Activated CD4-positive, alpha-beta T cell treated with anti-CD3 and anti-CD28 coated beads for 36 hours (primary cell): Measurements from ENCODE around the gene TOMM40. TPM values are rescaled to one million over a fixed set of nuclear protein-coding genes. Genes with fewer than 3 reads are reported as not detected.
A peak's percentile ranks its signal among the peaks of the same experiment; 100 is the strongest.
"Not testable (repeated sequence)": the region's sequence is repeated elsewhere in the genome, so short reads cannot be mapped to it uniquely, and the experiment has no call there.

Source experiments
- ATAC-seq: fragments of 200-7000 bp; cut with Tn5 transposase; one replicate; pipeline ENCODE4 v1.10.0; 2021; ENCODE audit warnings: mild to moderate bottlenecking, moderate library complexity
- CTCF ChIA-PET: fragments of 350-600 bp; sonication (Branson Sonifier 250); formaldehyde crosslinking; loops from one replicate; lab custom pipeline; 2021; ENCODE audit warnings: antibody characterized with exemption; lab: Charles Lee
- POLR2A ChIA-PET: fragments of 350-600 bp; sonication (Branson Sonifier 250); formaldehyde crosslinking; loops from one replicate; lab custom pipeline; 2021; ENCODE audit warnings: antibody characterized with exemption, inconsistent platforms; lab: Charles Lee
- DNase-seq: peaks from one replicate; pipeline ENCODE4 v3.0.0-alpha.2; 2020
- H3K27ac Mint-ChIP-seq: one replicate; pipeline ENCODE4 v1.8.0; 2021; ENCODE audit warnings: mixed read lengths
- H3K27me3 Mint-ChIP-seq: one replicate; pipeline ENCODE4 v1.8.0; 2021; ENCODE audit warnings: mixed read lengths
- H3K36me3 Mint-ChIP-seq: one replicate; pipeline ENCODE4 v1.8.0; 2021; ENCODE audit warnings: low read depth, mixed read lengths
- H3K4me1 Mint-ChIP-seq: one replicate; pipeline ENCODE4 v1.8.0; 2021; ENCODE audit warnings: mixed read lengths
- H3K4me3 Mint-ChIP-seq: one replicate; pipeline ENCODE4 v1.8.0; 2021; ENCODE audit warnings: mild to moderate bottlenecking, moderate library complexity, mixed read lengths
- H3K9me3 Mint-ChIP-seq: one replicate; pipeline ENCODE4 v1.8.0; 2021; ENCODE audit warnings: low read depth, mixed read lengths
- intact Hi-C, 2 experiments: fragments of 100-400 bp; cut with DNase I in 1 of 2; cut with micrococcal nuclease in 1 of 2; formaldehyde crosslinking; loops; one replicate each; pipeline versions ENCODE4 v1.14.2 to v1.15.1; 2022 to 2024; cut with DNase I, micrococcal nuclease
- total RNA-seq, 2 experiments: library from RNA; stranded (reverse); gene quantifications; one replicate each; pipeline ENCODE4 v1.2.3, GENCODE V29; 2021

The TOMM40 gene
- total RNA-seq, 2 experiments from 2014 or later, result 120 to 132 TPM

DNA sequence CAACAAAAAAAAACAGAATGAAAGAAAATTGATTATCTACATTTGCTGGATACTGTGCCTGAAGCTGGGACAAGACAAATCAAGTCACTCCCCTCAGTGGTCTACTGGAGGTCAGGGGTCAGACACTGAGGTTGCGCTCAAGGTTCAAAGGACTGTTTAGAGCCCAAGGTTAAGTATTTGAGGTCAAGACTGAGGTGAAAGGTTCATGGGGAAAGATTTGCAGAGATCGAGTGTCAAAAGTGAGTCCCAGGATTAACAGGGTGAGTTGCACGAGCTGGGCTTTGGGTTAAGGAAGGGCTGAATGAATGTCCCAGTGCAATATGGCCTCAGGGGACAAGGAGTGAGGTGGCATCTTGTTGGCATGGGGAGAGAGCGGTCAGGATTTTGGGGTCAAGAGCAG, 3.4 kb upstream of the TOMM40 start:
- H3K27ac Mint-ChIP-seq, result no peak overlapping the region
- no peaks in the 10 kb centered on the region for H3K27me3 Mint-ChIP-seq
- H3K4me3 Mint-ChIP-seq, result no peak overlapping the region
- POLR2A ChIA-PET, result interaction anchor here (0.7 kb wide), 1 partner anchor 283 kb away, joined by 4 read pairs; no protein-coding TSS in a partner anchor
- CTCF ChIA-PET, result interaction anchor here (0.8 kb wide), 1 partner anchor 14 kb away, joined by 3 read pairs; no protein-coding TSS in a partner anchor
- peaks cover 17% of the 10 kb centered on the region for H3K4me1 Mint-ChIP-seq
- no peaks in the 10 kb centered on the region for H3K9me3 Mint-ChIP-seq
- ATAC-seq (no peak), DNase-seq (no peak)
- H3K36me3 Mint-ChIP-seq, result peaks cover 11% of the 10 kb centered on the region
- intact Hi-C loops, result no loop called here

DNA sequence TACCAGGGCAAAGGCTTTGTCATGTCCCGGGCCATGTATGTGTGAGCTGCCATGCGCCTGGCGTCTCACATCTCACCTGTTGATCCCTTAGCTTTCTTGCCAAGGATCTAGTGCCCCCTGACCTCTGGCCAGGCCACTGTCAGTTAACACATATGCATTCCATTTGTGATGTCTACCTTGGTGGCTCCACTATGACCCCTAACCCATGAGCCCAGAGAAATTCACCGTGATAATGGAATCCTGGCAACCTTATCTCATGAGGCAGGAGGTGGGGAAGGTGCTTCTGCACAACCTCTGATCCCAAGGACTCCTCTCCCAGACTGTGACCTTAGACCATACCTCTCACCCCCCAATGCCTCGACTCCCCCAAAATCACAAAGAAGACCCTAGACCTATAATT, 2.7 kb upstream of the TOMM40 start:
- CTCF ChIA-PET, ATAC-seq, intact Hi-C loops, POLR2A ChIA-PET, H3K9me3 Mint-ChIP-seq, H3K27me3 Mint-ChIP-seq, DNase-seq, H3K4me3 Mint-ChIP-seq: not testable (repeated sequence)
- peaks cover 24% of the 10 kb centered on the region for H3K4me1 Mint-ChIP-seq
- peaks cover 18% of the 10 kb centered on the region for H3K36me3 Mint-ChIP-seq
- peak overlapping the region; percentile 27 for H3K27ac Mint-ChIP-seq

DNA sequence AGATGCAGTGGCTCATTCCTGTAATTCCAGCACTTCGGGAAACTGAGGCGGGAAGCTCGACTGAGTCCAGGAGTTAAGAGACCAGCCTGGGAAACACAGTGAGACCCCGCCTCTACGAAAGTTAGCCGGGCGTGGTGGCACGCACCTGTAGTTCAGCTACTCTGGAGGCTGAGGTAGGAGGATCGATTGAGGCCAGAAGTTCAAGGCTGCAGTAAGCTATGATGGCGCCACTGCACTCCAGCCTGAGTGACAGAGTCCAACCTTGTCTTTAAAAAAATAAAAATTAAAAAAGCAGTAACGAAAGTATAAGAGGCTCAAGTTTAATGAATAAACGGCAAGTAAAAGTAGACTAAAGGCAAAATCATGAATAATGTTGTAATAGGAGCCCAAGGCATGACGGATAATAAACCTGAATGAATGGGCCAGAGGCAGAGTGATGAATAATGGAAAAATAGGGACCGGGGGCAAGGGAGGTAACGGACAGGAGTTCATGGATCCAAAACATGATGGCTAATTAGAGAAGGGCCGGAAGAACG, 1.2 kb upstream of the TOMM40 start:
- ATAC-seq, result no peak
- Mint-ChIP-seq H3K36me3 (peaks cover 30% of the 10 kb centered on the region), H3K4me1 (peaks cover 29% of the 10 kb centered on the region), H3K4me3 (peak overlapping the region; percentile 74), H3K9me3 (no peaks in the 10 kb centered on the region), H3K27me3 (no peaks in the 10 kb centered on the region), H3K27ac (peak overlapping the region; percentile 96)
- ChIA-PET POLR2A (interaction anchor here (0.5 to 1.6 kb wide), 9 partner anchors 13 to 290 kb away, joined by 3 to 7 read pairs (median 4); partner anchors contain the start of genes APOE, CLASRP, PPP1R37 and TRAPPC6A), CTCF (interaction anchor here (0.6 to 1.3 kb wide), 4 partner anchors 11 to 172 kb away, joined by 3 read pairs; no protein-coding TSS in a partner anchor)
- DNase-seq, result no peak
- intact Hi-C loops, result loop anchor here (1.0 to 5.0 kb wide), 18 partner anchors 25 to 997 kb away; partner anchors contain the start of genes BLOC1S3 (in 2 of the 2), CLASRP (in 2 of the 2), CLPTM1 (in 2 of the 2) and TRAPPC6A (in 2 of the 2)

DNA sequence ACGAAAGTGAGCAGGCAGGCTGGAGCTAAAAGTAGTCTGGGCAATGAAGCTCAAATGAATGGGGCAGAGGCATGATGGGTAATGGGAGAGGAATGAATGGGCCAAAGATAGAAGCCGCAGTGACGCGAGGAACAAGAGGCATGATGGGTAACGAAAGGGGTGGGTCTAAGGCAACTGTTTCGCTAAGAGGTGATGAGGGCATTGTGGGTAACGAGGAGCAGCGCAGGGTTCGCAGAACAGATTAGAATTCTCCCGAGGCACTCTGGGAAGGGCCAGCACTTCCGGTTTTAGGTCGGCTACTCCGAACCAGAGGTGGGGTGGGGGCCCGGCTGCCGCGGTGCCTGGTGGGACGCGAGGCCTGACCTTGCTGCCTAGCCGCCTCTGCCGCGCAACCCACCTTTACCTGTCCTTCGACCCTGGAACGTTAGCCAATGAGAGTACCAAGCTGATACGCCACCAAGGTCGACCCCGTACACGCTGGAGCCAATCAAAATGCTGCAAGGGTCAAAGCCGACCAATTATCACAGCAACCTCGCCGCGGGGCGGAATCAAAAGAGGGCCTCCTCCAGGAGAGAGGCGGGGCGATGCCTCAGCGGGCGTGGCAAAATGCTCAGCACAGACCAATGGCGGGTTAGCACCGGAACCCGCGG, 563 bp upstream of the TOMM40 start:
- Mint-ChIP-seq H3K36me3 (peaks cover 35% of the 10 kb centered on the region), H3K4me3 (peak overlapping the region; percentile 74), H3K27ac (peak overlapping the region; percentile 96), H3K4me1 (peaks cover 29% of the 10 kb centered on the region), H3K9me3 (no peaks in the 10 kb centered on the region), H3K27me3 (no peaks in the 10 kb centered on the region)
- POLR2A ChIA-PET, result interaction anchor here (0.5 to 1.6 kb wide), 13 partner anchors 9 to 826 kb away, joined by 3 to 7 read pairs (median 4); partner anchors contain the start of genes APOE, CLASRP, CLPTM1 and PPP1R37
- intact Hi-C loops, result loop anchor here (1.0 to 5.0 kb wide), 19 partner anchors 25 to 996 kb away; partner anchors contain the start of genes BLOC1S3 (in 2 of the 2), CLASRP (in 2 of the 2), CLPTM1 (in 2 of the 2) and TRAPPC6A (in 2 of the 2)
- no peak for DNase-seq
- CTCF ChIA-PET, result interaction anchor here (0.6 to 1.3 kb wide), 4 partner anchors 11 to 172 kb away, joined by 3 read pairs; no protein-coding TSS in a partner anchor
- ATAC-seq, result peak; percentile 84

DNA sequence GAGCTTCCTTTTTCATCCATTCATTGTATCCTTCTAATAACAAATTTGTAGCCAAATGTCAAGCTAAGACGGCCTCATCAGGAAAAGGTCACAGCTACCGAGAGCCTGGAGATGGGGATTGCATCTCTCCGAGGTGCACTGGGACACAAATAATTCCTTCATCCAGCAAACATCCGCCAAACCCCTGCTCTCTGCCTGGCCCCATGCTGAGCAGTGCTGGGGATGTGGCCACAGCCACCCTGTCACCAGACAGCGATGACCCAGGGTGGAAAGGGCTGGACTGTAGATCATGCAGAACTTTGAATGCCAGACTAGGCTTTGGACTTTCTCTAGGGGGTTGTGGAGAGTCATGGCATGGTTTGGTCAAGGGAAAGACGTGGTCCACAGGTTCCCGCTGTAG, 1.9 kb downstream of the TOMM40 start:
- Mint-ChIP-seq H3K4me3 (peak overlapping the region; percentile 92), H3K9me3 (no peaks in the 10 kb centered on the region), H3K4me1 (peaks cover 29% of the 10 kb centered on the region), H3K27ac (peak overlapping the region; percentile 13), H3K27me3 (no peaks in the 10 kb centered on the region), H3K36me3 (peaks cover 50% of the 10 kb centered on the region)
- DNase-seq, result no peak
- POLR2A ChIA-PET, result interaction anchor here (1.3 kb wide), 1 partner anchor 12 kb away, joined by 3 read pairs; no protein-coding TSS in a partner anchor
- no peak for ATAC-seq
- intact Hi-C loops, result loop anchor here in 1 of 2 experiments (5.0 kb wide), 1 partner anchor 614 kb away; the partner anchor contains the start of gene VASP
- CTCF ChIA-PET, result no interaction called here

DNA sequence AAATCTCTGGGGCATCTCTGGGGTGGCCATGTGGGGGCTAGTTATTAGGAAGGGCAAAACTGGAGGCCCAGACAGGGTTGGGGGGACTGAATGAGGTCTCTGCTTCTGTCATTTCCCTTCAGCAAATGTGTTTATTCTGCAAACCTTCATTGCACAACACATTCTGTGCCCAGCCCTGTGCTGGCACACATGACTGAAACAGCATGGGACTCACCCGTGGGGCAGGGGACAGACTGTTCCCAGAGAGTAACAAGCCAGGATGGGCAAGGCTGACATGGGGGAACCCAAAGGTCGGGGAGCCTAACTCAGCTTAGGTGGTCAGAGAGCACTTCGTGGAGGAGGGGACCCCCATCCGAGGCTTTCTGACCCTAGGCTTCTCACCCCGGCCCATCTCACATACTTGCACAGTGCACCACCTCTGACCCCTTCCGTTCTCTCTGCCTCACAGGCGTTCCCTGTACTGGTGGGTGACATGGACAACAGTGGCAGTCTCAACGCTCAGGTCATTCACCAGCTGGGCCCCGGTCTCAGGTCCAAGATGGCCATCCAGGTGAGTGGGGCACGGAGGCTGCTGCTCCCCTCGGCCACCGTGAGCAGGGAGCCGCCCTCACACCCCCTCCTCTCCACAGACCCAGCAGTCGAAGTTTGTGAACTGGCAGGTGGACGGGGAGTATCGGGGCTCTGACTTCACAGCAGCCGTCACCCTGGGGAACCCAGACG, 2.4 kb downstream of the TOMM40 start:
- no peaks in the 10 kb centered on the region for H3K27me3 Mint-ChIP-seq
- peaks cover 55% of the 10 kb centered on the region for H3K36me3 Mint-ChIP-seq
- no peaks in the 10 kb centered on the region for H3K9me3 Mint-ChIP-seq
- POLR2A ChIA-PET, result no interaction called here
- CTCF ChIA-PET, result interaction anchor here (0.9 kb wide), 1 partner anchor 10 kb away, joined by 3 read pairs; no protein-coding TSS in a partner anchor
- peak overlapping the region; percentile 92 for H3K4me3 Mint-ChIP-seq
- intact Hi-C loops, result loop anchor here in 1 of 2 experiments (5.0 kb wide), 1 partner anchor 614 kb away; the partner anchor contains the start of gene VASP
- ATAC-seq, result no peak
- no peak for DNase-seq
- peaks cover 29% of the 10 kb centered on the region for H3K4me1 Mint-ChIP-seq
- no peak overlapping the region for H3K27ac Mint-ChIP-seq

DNA sequence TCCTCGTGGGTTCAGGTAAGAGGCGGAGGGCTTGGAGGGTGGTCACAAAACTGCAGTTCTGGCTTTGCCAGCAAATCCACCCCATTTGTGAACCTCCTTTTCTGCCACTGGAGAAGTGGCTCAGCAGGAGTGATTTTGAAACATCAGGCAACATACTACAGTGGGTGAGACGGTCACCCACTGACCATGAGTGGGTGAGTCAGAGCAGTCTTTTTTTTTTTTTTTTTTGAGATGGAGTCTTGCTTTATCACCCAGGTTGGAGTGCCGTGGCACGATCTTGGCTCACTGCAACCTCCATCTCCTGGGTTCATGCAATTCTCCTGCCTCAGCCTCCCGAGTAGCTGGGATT, 3.0 kb downstream of the TOMM40 start:
- CTCF ChIA-PET, result interaction anchor here (0.9 kb wide), 1 partner anchor 9 kb away, joined by 3 read pairs; no protein-coding TSS in a partner anchor
- peaks cover 55% of the 10 kb centered on the region for H3K36me3 Mint-ChIP-seq
- peak overlapping the region; percentile 45 for H3K27ac Mint-ChIP-seq
- POLR2A ChIA-PET, result no interaction called here
- no peak overlapping the region for H3K4me3 Mint-ChIP-seq
- ATAC-seq (no peak), DNase-seq (no peak)
- no peaks in the 10 kb centered on the region for H3K27me3 Mint-ChIP-seq
- peaks cover 28% of the 10 kb centered on the region for H3K4me1 Mint-ChIP-seq
- H3K9me3 Mint-ChIP-seq, result no peaks in the 10 kb centered on the region
- intact Hi-C loops, result loop anchor here in 1 of 2 experiments (5.0 kb wide), 1 partner anchor 613 kb away; the partner anchor contains the start of gene VASP

DNA sequence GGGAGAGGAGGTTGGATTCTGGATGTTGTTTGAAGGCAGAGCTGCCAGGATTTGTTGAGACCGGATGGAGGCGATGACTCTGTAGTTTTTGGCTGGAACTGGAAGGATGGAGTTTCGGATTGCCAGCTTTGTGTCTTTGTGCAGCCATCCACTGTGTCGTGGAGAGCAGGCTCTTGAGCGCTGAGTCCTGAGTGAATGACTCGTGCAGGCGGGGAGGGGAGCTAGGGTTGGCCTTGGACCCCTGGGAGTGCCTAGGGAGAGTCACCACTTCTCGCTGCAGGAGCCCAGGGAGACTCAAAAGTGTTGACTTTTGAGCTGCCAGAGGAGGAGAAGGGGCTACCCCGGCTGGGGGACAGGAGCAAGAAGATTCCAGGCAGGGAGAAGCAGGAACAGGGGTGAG, 3.9 kb downstream of the TOMM40 start:
- no peak for DNase-seq
- Mint-ChIP-seq H3K4me3 (no peak overlapping the region), H3K36me3 (peaks cover 57% of the 10 kb centered on the region), H3K27me3 (no peaks in the 10 kb centered on the region), H3K9me3 (no peaks in the 10 kb centered on the region), H3K4me1 (peaks cover 26% of the 10 kb centered on the region), H3K27ac (peak overlapping the region; percentile 29)
- ChIA-PET CTCF (interaction anchor here (0.6 kb wide), 2 partner anchors 15 to 23 kb away, joined by 3 read pairs; no protein-coding TSS in a partner anchor), POLR2A (no interaction called here)
- intact Hi-C loops, result loop anchor here in 1 of 2 experiments (5.0 kb wide), 1 partner anchor 612 kb away; the partner anchor contains the start of gene VASP
- ATAC-seq, result no peak

DNA sequence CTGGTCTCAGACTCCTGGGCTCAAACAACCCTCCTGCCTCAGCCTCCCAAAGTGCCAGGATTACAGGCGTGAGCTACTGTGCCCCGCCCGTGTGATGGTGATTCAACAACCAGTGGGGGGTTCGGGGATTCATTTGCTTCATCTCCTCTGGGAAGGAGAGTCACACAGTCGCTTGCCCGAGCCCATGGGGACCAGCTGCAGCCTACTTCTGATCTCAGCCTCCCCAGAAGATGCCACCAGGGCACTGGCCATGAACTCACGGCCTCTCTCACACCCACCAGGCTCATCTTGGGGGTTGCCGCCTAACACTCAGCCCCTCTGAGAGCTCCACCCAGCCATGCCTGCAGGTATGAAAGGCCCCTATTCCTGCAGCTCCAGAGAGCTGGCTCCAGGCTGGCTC, 6.8 kb downstream of the TOMM40 start:
- ChIA-PET CTCF (interaction anchor here (0.7 kb wide), 1 partner anchor 102 kb away, joined by 3 read pairs; no protein-coding TSS in a partner anchor), POLR2A (interaction anchor here (1.0 kb wide), 1 partner anchor 11 kb away, joined by 6 read pairs; no protein-coding TSS in a partner anchor)
- intact Hi-C loops, result no loop called here
- Mint-ChIP-seq H3K27me3 (no peaks in the 10 kb centered on the region), H3K4me1 (peaks cover 10% of the 10 kb centered on the region), H3K4me3 (no peak overlapping the region), H3K27ac (no peak overlapping the region), H3K9me3 (no peaks in the 10 kb centered on the region), H3K36me3 (peaks cover 58% of the 10 kb centered on the region)
- no peak for DNase-seq
- ATAC-seq, result no peak

DNA sequence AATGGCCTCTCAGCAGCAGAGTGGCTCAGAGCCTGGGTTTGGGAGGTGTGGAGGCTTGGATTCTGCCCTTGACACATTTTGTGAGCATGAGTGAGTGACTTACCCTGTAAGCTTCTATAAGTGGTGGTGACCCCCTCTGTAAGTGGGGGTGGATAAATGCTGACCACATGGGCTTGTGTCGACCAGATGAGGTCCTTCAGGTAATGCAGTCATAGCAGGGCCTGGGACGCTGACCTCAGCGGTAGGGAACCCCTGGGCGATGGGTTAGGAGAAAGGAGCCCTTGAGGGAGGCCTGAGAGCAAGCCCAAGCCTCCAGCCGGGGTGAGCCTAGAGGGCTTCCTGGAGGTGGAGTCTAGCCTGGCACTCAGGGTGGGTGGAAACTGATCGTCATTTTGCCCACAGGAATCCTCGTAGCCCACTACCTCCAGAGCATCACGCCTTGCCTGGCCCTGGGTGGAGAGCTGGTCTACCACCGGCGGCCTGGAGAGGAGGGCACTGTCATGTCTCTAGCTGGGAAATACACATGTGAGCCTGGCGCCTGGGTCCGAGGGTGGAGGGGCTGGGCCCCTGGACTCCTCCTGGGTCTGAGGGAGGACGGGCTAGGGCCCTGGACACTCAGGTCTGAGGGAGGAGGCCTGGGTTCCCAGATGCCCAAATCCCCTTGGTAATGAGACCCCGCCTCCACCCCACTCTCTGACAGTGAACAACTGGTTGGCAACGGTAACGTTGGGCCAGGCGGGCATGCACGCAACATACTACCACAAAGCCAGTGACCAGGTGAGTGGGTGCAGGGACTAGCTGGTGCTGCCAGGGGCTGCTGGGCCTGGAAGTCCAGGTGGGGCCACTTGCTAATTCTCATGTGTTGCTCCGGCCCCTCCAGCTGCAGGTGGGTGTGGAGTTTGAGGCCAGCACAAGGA, 9.5 kb downstream of the TOMM40 start:
- H3K36me3 Mint-ChIP-seq, result peaks cover 40% of the 10 kb centered on the region
- POLR2A ChIA-PET, result no interaction called here

More for the DNA sequence above, 9.5 kb downstream of the TOMM40 start:
- no peak for ATAC-seq
- Mint-ChIP-seq H3K9me3 (no peaks in the 10 kb centered on the region), H3K4me1 (no peaks in the 10 kb centered on the region), H3K27ac (no peak overlapping the region), H3K4me3 (no peak overlapping the region), H3K27me3 (no peaks in the 10 kb centered on the region)
- no peak for DNase-seq
- CTCF ChIA-PET, result interaction anchor here (0.6 kb wide), 1 partner anchor 977 kb away, joined by 4 read pairs; no protein-coding TSS in a partner anchor
- intact Hi-C loops, result loop anchor here in 1 of 2 experiments (5.0 kb wide), 1 partner anchor 437 kb away; no protein-coding TSS in a partner anchor
